ENCODE measurements around the gene DNAJB6.

The DNAJB6 gene

DNA sequence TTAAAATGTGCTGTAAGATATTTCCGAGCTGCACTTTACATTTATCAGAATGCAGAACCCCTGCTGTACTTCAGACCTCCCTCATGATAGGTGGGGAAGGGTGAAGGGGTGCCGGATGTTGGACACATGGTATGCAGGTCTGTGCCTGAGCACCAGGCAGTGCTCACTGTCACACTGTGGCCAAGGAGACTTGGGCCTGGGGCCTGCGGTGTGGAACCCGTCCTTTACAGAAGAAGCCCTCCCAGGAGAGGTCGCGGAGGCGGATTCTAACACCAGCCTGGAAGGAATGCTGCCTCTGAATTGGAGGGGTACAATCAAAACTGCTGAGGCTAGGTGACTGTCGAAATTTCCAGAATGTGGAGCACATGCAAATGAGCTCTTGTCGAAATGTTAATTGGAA is 34.5 kb downstream of the DNAJB6 start:
- DNase-seq = no peak

DNA sequence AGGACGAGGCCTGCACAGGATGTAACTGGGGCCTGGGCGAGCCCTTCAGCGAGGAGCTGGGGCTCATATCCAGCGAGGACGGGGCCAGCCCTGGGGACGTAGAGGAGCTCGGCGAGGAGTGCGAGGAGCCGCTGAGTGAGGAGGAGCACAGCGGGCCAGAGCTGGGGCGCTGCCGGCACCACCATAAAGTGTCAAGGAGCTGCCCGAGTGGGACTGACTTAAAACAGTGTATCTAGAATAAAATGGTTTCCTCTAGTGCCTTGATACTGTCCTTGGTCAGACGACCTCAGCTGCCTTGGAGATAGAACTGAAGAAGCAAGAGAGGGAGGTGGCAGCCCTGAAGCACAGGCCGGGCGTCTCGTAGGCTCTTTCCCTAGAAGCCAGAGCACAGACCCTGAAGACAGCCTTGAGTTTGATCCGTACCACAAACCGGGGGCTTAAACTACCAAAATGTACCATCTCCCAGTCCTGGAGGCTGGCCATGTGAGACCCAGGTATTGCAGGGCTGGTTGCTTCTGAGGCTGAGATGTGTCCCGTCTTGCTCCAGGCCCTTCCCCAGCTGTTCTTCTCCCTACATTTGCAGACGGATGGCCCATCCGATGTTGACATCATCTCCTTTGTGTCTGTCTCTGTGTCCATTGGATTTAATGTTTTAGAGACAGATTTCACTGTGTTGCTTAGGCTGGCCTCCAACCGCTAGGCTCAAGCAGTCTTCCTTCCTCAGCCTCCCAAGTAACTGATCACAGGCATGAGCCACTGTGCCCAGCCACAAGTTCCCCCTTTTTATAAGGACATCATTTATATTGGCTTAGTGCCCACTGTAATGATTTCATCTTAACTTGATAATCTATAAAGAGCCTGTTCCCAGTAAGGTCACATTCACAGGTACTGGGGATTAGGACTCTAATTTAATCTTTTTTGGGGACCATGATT is 35.8 kb downstream of the DNAJB6 start:
- DNase-seq = no peak

DNA sequence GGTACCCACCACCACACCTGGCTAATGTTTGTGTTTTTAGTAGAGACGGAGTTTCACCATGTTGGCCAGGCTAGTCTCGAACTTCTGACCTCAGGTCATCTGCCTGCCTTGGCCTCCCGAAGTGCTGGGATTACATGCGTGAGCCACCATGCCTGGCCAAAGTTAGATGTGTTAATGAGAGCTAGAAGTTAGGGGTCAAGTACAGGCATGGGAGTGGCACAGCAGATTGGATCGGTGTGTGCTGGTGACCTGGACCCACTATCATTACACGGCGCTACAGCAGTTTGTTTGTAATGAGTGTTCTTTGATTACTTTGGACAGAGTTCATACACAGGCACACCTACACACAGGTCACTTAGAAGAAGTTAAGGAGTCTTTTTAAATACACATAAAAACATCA is 36.7 kb downstream of the DNAJB6 start:
- DNase-seq = no peak

DNA sequence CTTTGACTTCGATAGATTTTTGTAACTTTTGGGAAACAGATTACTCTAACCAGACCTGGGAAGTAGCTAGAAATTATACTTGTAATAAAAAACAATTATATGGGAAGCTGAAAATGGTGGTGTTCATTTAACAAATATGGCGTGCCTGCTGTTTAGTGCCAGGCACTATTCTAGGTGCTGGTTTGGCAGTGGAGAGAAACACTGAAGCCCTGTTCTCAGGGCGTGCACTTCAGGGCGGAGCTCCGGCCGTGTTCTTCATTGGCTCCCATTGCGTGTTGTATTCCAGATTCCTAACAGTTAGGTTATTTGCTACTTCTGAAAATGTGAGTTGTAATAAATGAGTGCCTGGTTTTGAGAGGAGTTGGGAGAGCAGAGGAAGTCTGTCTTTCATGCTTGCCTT is 38.6 kb downstream of the DNAJB6 start:
- DNase-seq = no peak

DNA sequence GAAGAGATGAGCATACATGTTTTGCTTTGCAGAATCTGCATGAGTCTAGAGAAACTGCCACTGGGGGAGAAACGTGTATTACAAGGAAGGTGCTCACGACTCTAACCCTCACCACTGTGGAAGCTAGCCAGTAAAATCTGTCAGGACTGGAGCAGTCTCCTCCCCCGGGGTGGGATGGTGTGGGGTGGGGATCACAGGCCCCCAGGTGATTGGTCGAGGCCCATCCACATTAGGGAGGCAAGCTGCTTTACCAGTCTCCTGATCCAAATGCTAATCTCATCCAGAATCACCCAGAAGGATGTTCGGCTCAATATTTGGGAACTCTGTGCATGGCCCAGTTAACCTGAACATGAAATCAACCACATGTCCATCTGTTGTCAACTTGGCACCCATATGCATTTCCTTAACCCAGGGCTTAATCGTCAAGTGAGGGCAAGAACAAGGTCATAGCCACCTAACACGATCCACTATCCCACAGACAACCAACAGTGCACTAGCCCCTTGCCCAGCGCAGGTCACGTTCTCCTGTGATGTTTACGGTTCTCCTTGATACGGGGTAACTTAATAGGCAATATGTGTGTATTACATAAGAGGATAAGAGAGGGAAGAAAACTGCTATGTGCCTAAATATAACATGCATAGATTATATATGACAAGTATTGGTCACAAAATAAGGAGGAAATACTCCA is 40.8 kb downstream of the DNAJB6 start:
- DNase-seq = peak; percentile 57

DNA sequence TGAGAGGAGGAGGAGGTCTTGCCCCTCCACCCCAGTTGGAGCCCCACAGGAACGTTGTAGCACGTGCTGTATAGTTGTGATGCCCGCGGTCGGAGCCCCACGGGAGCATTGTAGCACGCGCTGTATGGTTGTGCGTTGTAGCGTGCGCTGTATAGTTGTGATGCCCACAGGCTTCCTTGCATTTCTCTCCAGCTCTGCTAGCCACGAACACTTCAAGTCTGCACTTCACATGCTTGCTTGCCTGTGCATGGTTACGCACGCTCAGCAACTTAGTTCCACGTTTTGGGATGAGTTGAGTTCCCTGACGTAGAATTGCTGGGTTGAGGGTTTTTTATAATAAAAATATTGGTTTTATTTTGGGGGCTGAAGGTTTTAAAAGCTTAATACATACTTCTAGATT is 41.6 kb downstream of the DNAJB6 start:
- no peak for DNase-seq

DNA sequence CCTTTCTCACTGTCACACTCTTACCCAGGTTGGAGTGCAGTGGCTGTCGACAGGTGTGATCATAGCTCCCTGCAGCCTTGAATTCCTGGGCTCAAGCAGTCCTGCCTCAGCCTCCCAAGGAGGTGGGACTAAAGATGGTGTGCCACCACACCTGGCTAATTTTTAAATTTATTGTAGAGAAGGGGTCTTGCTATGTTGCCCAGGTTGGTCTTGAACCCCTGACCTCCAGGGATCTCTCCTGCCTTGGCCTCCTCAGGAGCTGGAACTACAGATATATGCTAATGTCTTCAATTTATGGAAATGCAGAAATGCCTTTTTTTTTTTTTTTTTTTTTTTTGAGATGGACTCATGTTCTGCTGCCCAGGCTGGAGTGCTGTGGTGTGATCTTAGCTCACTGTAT is 42.7 kb downstream of the DNAJB6 start:
- DNase-seq = no peak

DNA sequence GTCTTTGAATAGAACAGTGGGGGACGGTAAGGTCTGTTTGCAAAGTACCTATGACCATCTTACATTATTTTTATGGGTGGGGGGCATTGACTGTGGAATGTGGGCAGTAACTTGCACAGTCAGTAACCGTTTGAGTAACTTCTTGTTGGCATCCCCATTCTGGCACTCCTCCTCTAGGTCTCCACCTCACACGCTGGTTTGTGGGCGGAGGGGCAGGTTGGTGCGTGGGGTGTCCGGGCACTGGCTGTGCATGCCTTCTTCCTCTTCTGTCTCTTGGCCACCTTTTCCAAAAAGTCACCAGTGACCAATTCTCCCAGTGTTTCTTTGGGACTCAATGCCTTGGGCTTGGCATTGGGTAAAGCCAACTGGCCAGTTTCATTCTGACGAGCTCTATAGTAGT is 43.6 kb downstream of the DNAJB6 start:
- DNase-seq = no peak

DNA sequence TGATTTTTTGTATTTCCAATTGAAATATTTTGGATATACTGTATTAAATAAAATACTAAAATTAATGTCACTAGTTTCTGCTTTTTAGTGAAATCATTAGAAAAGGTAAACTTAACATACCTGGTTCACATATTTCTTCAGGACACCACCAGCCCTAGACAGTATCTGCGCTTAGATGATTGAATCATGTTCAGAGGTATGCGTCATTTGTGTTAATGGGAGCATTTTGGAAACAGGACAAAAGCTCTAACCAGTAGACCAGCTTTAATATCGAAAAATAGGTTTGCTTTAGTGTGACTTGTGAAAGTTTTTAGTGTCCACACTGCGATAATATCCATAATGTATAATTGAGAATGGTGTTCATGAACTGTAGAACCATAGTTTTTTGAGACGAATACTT is 47.1 kb downstream of the DNAJB6 start:
- no peak for DNase-seq

DNA sequence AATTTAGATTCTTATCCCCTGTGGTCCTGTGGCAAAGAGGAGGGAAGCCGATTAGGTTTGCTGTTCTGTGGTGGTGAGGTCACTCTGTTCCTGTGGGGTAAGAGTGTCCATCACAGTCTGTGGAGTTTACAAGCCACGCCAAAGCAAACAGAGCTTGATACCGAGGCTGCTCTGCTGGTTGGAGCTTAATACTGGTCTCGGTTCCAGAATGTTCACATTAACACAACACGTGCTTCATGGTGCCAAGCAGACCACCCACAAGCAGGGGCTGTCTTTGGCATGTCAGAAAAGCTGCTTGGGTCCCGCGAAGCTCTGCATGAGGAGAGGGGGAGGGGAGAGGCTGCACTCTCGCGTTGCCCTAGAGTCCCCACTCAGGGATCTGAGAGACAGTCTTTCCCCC is 47.5 kb downstream of the DNAJB6 start:
- no peak for DNase-seq

DNA sequence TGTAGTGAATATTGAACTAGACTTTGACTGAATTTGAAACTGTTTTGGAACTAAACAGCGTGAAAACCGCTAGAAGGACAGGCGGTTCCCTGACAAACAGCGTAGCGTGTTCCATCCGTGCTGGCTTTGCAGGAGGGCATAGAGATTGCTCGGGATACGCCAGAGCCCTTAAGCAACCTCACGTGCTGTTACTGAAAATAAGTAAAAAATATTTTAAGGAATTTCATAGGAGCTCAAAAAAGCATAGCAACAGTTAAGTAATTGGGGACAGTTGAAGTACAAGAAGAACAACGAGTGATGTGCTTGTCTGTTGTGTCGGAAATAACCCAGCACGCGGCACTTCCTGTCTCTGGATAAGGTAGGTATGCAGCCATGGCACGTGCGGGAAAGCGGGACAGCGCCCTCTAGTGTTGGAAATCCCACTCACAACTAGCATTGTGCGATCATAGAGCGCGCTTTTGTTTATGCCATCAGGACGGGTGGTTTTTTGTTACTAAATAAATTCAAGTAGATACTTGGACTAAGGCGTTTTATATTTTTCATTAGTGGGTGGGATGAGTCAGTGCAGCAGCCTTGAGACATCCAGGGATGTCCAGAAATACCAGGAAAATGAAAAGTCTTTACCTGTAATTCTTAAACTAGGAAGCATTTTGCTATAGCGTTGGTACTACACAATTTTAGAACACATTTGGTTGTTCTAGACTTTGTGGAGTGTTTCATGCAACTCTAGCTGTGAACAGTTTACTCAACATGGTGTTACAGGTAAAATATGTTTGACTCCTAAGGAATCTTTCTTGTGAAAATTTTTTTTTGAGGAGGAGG is 50.4 kb downstream of the DNAJB6 start:
- DNase-seq = peak; percentile 74

DNA sequence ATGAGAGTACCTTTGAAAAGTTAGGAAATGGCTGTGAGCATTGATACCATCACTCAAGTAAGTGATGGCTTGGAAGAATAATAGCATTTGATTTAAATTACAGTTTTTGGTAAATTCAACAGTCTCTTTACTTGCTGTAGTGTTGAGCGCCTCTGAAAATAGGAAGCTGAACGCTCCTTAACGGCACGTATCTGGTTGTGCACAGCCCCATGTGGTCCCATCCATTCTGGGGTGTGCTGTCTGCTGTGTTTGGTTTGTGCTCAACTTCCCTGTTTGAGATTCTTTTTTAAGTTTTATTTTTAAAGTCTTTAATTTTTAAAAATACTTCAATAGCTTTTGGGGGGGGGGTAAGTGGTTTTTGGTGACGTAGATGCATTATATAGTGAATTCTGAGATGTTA is 51.5 kb downstream of the DNAJB6 start:
- no peak for DNase-seq

DNA sequence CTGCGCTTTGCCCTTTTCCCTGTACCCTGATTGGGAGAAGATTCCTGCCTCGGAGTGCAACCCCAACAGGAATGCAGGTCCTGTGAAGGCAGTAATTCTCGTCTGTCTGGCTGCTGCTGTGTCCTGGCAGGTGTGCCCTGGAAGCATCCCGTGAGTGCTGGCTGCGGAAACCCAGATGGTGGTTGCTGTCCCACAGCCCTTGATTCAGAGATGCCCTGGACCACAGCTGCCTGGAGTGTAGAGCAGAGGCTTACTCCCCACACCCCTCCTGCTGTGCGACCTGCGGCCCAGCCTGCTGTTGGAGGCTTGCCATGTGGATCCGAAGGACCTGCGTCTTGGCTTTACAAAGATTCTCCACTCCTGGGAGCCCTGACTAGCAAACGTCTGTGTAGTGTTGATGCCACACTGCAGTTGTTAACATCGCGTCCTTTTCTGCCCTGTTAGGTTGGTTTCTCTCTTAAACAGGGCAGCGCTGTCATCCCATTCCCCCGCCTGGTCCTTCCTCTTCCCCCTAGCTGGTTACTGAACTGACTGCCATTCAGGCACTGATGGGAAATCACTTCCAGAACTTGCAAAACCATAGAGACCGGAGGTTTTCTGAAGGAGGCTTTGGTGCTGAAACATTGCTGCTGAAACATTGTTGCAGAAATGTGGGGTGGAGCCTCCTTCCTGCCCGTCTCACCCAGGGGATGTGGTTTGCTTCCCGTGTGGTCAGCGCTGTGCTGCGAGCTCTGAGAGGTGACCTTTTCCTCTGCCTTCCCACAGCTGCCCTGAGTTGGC is 53.3 kb downstream of the DNAJB6 start:
- no peak for DNase-seq

DNA sequence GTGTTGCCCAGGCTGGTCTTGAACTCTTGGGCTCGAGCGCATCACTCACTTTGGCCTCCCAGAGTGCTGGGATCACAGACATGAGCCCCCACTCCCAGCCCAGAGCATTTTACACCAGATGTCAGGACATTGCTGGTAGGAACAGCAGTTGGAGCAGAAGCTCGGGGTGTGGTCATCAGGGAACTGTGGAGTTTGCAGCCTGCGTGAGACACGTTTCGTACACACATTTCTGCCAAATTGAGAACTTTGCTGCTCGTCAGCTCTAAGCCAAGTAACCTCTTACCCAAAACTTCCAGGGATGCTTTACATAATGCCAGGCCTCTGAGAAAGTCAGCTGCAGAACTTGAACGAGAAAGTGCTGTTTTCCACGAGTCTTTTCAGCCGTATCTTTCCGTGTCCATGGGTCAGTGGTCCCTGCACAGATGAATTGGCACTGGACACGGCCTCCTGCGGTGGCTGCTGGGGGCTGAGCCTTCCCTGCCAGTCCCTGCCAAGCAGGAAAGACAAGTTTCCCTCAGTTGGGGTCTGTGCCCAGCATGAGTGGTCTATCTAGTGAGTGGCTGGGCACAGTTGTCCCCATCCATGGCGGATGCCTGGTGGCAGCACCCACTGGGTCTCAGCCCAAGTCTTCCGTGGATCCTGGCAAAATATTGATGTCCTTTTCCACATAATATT is 54.4 kb downstream of the DNAJB6 start:
- DNase-seq = no peak

DNA sequence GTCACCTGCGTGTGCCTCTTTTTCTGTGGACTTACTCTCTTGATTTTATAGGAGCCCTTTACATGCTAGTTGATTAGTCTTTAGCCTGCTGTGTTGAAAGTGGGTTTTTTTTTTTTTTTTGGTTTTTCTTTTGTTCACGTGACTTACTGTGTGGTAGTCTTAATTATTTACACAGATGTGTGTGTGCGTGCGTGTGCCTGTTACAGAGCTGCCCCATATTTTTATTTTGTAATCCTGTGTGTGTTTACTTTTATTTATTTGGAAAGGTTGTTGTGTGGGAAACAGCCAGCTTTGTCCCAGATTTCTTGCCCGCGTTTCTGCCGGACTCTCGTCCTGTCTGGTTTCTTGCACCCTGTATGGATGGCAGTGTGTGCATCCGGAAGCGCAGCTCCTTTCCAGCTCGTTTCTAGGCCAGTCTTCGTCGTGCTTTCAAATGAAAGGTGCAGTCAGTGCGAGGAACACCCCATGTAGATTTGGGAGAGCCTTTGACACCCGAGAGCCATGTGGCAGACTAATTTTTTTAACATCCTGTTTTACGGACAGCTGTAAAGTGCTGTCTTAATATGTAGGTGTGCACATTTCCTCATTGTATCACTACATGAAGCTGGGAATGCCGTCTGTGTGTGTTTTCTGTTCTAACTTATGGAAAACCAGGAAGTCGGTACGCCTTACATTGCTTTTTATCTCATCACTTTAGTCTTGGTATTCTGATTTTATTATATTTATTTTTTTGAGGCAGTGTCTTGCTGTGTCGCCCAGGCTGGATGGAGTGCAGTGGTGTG is 55.6 kb downstream of the DNAJB6 start:
- DNase-seq = no peak

DNA sequence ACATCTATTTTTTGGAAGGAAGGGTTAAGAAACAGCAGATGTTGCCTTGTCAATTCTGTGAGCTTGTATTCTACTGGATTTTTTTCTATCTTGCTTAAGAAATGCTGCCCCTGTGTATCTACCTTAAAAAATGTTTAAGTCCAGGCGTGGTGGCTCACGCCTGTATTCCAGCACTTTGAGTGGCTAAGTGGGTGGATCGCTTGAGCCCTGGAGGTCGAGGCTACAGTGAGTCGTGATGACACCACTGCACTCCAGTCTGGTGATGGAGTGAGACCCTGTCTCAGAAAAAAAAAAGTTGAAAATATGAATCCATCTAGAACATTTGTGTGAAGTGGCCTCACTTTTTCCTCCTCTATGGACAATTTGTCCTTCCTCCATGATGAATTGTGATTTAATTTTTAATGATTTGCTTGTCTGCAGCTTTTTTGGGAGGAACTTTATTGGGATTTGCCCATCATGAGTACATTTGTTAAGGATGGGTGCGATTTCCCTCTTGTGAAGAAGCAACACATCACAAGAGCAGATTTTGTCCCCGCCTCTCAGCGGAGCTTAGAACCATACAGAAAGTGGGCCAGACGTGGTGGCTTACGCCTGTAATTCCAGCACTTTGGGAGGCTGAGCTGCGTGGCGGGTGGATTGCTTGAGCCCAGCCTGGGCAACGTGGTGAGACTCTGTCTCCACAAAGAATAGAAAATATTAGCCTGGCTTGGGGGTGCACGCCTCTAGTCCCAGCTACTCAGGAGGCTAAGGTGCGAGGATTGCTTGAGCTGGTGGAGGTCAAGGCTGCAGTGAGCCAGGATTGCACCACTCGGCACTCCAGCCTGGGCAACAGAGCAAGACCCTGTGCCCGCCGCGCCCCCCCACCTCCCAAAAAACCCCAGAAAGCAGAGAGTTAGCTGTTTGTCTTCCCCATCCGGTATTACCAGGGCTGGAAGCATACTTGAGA is 57.7 kb downstream of the DNAJB6 start:
- DNase-seq = no peak

DNA sequence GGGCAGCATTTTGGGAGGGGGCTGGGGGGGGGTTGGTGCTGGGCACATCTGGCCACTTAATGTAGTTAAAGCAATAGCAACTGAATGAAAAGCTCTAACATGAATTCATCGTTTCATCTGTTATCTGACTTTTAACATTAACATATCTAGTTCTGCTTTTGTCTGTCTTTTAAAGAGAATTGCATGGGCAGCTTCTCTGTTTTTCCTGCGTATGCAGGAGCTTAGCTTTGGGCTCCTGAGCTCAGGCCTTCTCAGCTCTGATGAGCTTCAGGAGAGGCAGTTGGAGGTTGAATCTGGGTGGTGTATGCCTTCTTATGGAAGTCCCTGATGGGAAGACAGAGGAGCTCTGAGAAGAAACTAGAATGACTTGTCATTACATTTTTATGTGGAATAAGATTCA is 58.4 kb downstream of the DNAJB6 start:
- no peak for DNase-seq

DNA sequence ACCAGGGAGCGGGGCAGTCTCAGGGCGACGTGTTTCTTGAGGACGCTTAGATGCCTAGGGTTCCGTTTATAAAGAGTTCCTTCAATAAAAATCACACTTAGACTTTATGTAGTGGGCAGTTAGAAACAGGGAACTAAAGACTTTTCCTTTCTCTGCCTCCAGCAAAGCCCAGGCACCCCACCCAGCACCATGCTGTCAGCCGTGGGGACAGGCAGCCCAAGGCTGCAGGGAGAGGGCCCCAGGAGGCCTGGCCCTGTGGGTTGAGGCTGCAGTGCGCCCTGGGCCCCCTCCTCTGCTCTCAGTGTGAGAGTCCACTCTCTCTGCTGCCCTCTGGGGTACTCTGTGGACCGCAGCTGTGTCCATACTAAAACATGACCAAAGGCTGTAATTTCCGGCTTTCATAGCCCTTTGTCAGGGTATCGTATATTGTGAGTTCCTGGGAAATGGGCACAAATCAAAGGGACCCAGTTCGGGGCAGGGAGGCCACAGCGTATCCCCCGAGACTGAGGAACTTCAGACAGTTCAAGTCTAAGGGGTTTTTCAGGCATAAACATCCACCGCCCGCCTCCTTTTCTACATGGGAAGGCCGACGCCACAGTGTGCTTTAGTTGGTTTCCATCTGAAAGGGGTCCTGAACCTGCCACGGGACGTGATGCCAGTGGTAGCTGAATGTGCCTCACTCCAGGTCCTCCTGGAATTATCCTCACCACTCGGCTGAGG is 59.7 kb downstream of the DNAJB6 start:
- DNase-seq = no peak

DNA sequence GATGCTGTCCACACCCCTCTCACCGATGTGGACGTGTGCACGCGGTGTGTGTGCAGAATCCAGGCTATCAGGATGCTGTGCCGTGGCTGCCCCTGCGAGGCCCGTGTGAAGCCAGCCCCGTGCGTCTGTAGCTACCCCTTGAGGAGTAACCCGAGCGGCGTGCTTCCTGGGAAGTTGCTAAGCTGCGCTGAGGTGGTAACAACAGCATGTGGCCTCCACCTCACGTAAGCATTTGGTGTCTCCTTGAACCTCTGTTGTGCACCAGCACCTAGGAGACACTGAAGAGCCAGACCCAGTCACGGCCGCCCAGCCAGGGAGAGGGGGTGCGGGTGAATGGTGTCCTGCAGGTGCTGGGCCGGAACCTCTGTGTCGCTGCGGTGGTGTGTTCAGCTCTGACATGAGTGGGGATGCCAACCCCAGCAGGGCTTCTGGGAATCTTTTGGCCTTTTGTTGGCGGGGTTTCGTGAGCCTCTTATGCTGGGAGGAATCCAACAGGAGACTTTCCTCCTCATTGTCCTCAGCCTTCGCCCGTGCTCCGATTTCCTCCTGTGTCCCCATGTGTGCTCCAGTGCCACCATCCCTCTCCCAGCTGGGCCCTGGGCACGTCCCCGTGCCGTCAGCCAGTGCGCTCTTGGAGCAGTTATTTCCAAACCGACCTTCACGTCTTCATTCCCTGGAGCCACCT is 60.4 kb downstream of the DNAJB6 start:
- no peak for DNase-seq
